OCI-LY3 (cell line): ENCODE measurements around the gene DNAH10.

Source experiments
- H2AFZ ChIP-seq: fragments of 200-600, 300-600 bp; shearing (Covaris generic); 2 replicates; pipeline ENCODE4 v1.6.0; 2014; ENCODE audit warnings: antibody characterized with exemption, low read depth, low read length
- H3K27ac ChIP-seq: fragments of 200-600, 300-600 bp; sonication (generic); 2 replicates; pipeline ENCODE4 v1.5.1; 2014; ENCODE audit warnings: mild to moderate bottlenecking, low read length, moderate library complexity, mixed read lengths
- H3K27me3 ChIP-seq: fragments of 200-600, 300-600 bp; sonication (generic); 2 replicates; pipeline ENCODE4 v1.6.1; 2014; ENCODE audit warnings: low read depth, low read length, mixed read lengths
- H3K36me3 ChIP-seq: fragments of 200-600, 300-600 bp; sonication (generic); replicated peaks from 2 replicates; pipeline ENCODE3; 2014; ENCODE audit warnings: low read depth, low read length, mixed read lengths
- H3K4me1 ChIP-seq: fragments of 300-600, 200-600 bp; sonication (generic); 2 replicates; pipeline ENCODE4 v1.6.1; 2014; ENCODE audit warnings: low read length, mixed read lengths
- H3K4me2 ChIP-seq: fragments of 200-600, 300-600 bp; sonication (generic); 2 replicates; pipeline ENCODE4 v1.6.1; 2014; ENCODE audit warnings: low read length, mixed read lengths
- H3K4me3 ChIP-seq: fragments of 300-600, 200-600 bp; sonication (generic); 2 replicates; pipeline ENCODE4 v1.5.1; 2014; ENCODE audit warnings: antibody characterized with exemption, mild to moderate bottlenecking, low read length, moderate library complexity
- H3K79me2 ChIP-seq: fragments of 300-600, 200-600 bp; shearing (Covaris generic); 2 replicates; pipeline ENCODE4 v1.6.1; 2014; ENCODE audit warnings: mild to moderate bottlenecking, low read length, mixed read lengths
- H3K9ac ChIP-seq: fragments of 300-600, 200-600 bp; shearing (Covaris generic); 2 replicates; pipeline ENCODE4 v1.6.0; 2014; ENCODE audit warnings: mild to moderate bottlenecking, low read length, moderate library complexity
- H3K9me3 ChIP-seq: fragments of 200-600, 300-600 bp; shearing (Covaris generic); 2 replicates; pipeline ENCODE4 v1.6.1; 2014; ENCODE audit warnings: low read length, mixed read lengths; ENCODE audit not compliant: insufficient read depth
- H4K20me1 ChIP-seq: fragments of 200-600, 300-600 bp; sonication (generic); 2 replicates; pipeline ENCODE4 v1.6.1; 2016; ENCODE audit warnings: low read length, mixed read lengths; ENCODE audit not compliant: insufficient read depth
- CTCF ChIP-seq: fragments of 200-600, 300-600 bp; sonication (generic); IDR thresholded peaks from 2 replicates; pipeline ENCODE4 v1.5.1; 2014; ENCODE audit warnings: antibody characterized with exemption, low read length, low read depth
- EZH2phosphoT487 ChIP-seq: fragments of 200-600 bp; shearing (Covaris generic); IDR thresholded peaks from 2 replicates; pipeline ENCODE4 v1.6.1; 2018; ENCODE audit warnings: antibody characterized with exemption, mixed run types, low read depth

Gene DNAH10

GRCh38 chr12:123761841-123762714 lies at the start of gene DNAH10:
Gene DNAH10, plus strand, starts transcription at chr12:123762301. Its CDS starts 36 bp downstream, at chr12:123762337.
- Histone ChIP-seq H3K4me1 (peaks cover 11% of the 10 kb centered on the region; the same call in 1 of the 2 replicates), H3K9me3 (no peaks in the 10 kb centered on the region), H3K4me2 (peak within 1 kb of the TSS; percentile 80), H3K27me3 (peaks cover 13% of the 10 kb centered on the region), H3K27ac (no peak within 1 kb of the TSS), H3K36me3 (no peaks in the 10 kb centered on the region), H3K79me2 (no peaks in the 10 kb centered on the region), H3K9ac (peak within 1 kb of the TSS; percentile 36), H2AFZ (peak within 1 kb of the TSS; percentile 77), H4K20me1 (no peaks in the 10 kb centered on the region), H3K4me3 (peak within 1 kb of the TSS; percentile 80)
- TF ChIP-seq CTCF (peak; percentile 59), EZH2phosphoT487 (no peak)

- Histone ChIP-seq H3K27me3 (no peaks in the 10 kb centered on the region), H4K20me1 (peaks cover 10% of the 10 kb centered on the region), H3K9me3 (no peaks in the 10 kb centered on the region), H3K79me2 (peaks cover 25% of the 10 kb centered on the region), H3K4me1 (peaks cover 26% of the 10 kb centered on the region), H3K27ac (no peak overlapping the region), H3K9ac (peak overlapping the region; percentile 80), H3K4me3 (peak overlapping the region; percentile 98), H3K36me3 (no peaks in the 10 kb centered on the region), H3K4me2 (peak overlapping the region; percentile 92), H2AFZ (peak overlapping the region; percentile 12; the same call in 1 of the 2 replicates)
- TF ChIP-seq EZH2phosphoT487 (no peak), CTCF (no peak)
Measured at GRCh38 chr12:123712780-123713319, 49.3 kb upstream of the DNAH10 start.

- Histone ChIP-seq H3K27ac (no peak overlapping the region), H3K4me1 (peaks cover 26% of the 10 kb centered on the region), H3K27me3 (no peaks in the 10 kb centered on the region), H3K4me2 (peak overlapping the region; percentile 92), H2AFZ (no peak overlapping the region), H3K9ac (peak overlapping the region; percentile 80; the same call in 1 of the 2 replicates), H3K9me3 (no peaks in the 10 kb centered on the region), H3K4me3 (peak overlapping the region; percentile 98), H3K36me3 (no peaks in the 10 kb centered on the region), H4K20me1 (peaks cover 10% of the 10 kb centered on the region), H3K79me2 (peaks cover 25% of the 10 kb centered on the region)
- no peak for TF ChIP-seq CTCF
- TF ChIP-seq EZH2phosphoT487, result no peak
Measured at GRCh38 chr12:123713398-123713797, 48.7 kb upstream of the DNAH10 start.
